Neural crest cell (in vitro differentiated cells): ENCODE data around the gene SCML1. TPM values are rescaled to one million over a fixed set of nuclear protein-coding genes. Genes with fewer than 3 reads are reported as not detected.
A peak's percentile ranks its signal among the peaks of the same experiment; 100 is the strongest.

Source experiments
- DNase-seq: peaks from one replicate; pipeline ENCODE4 v3.0.0; 2021; ENCODE audit warnings: low read depth, mixed read lengths, low spot score
- H3K27ac Mint-ChIP-seq: one replicate; pipeline ENCODE4 v1.8.0; 2021; ENCODE audit warnings: mild to moderate bottlenecking, mixed read lengths; ENCODE audit not compliant: unreplicated experiment
- H3K27me3 Mint-ChIP-seq: 2 replicates; pipeline ENCODE4 v1.8.0; 2021; ENCODE audit warnings: low read depth, mild to moderate bottlenecking, mixed read lengths
- H3K36me3 Mint-ChIP-seq: 2 replicates; pipeline ENCODE4 v1.8.0; 2021; ENCODE audit warnings: low read depth, mild to moderate bottlenecking, mixed read lengths
- H3K4me1 Mint-ChIP-seq: 2 replicates; pipeline ENCODE4 v1.8.0; 2021; ENCODE audit warnings: mixed read lengths
- H3K4me3 Mint-ChIP-seq: one replicate; pipeline ENCODE4 v1.8.0; 2021; ENCODE audit warnings: mild to moderate bottlenecking, mixed read lengths
- H3K9me3 Mint-ChIP-seq: 2 replicates; pipeline ENCODE4 v1.8.0; 2021; ENCODE audit warnings: mixed read lengths
- CTCF ChIP-seq: fragments of 200-600 bp; sonication (generic); conservative IDR thresholded peaks from 2 replicates; pipeline ENCODE4 v1.5.0; 2021; ENCODE audit warnings: antibody characterized with exemption, mild to moderate bottlenecking
- long read RNA-seq: library from polyadenylated mRNA; unstranded; transcript quantifications from one replicate; pipeline ENCODE4 v2.0.0, GENCODE V29; 2020
- total RNA-seq: library from RNA; stranded (reverse); gene quantifications from 2 replicates; pipeline ENCODE4 v1.2.1, GENCODE V29; 2021

The SCML1 gene
- total RNA-seq: 17.1 TPM in 2 replicates
- long read RNA-seq, transcript SCML1-204 (6 exons, 2,704 nt): minor isoform, 16 of 68 reads
- long read RNA-seq, transcript SCML1-203 (6 exons, 2,679 nt): major isoform, 18 of 68 reads
- long read RNA-seq, partial matches to known transcripts: 2 of 68 reads
- long read RNA-seq, other reads (novel, unspliced or antisense): 30 of 68 reads

GRCh38 chrX:17736856-17737709 lies at the start of gene SCML1:
TSS of gene SCML1 (plus strand) at chrX:17737493. CDS start at chrX:17744187, 6,694 bp downstream.
- peak; percentile 78 for DNase-seq
- Mint-ChIP-seq H3K27ac (peak within 1 kb of the TSS; percentile 72), H3K4me1 (peaks cover 27% of the 10 kb centered on the region), H3K36me3 (no peaks in the 10 kb centered on the region), H3K27me3 (no peaks in the 10 kb centered on the region), H3K9me3 (no peaks in the 10 kb centered on the region), H3K4me3 (peak within 1 kb of the TSS; percentile 88)
- TF ChIP-seq CTCF: no peak

GRCh38 chrX:17687648-17688047 lies 49.6 kb upstream of the SCML1 start:
- H3K4me3 Mint-ChIP-seq: no peak overlapping the region
- H3K27ac Mint-ChIP-seq: no peak overlapping the region
- DNase-seq: no peak
- no peaks in the 10 kb centered on the region for H3K27me3 Mint-ChIP-seq
- peaks cover 6% of the 10 kb centered on the region for H3K4me1 Mint-ChIP-seq
- peaks cover 2% of the 10 kb centered on the region for H3K9me3 Mint-ChIP-seq
- TF ChIP-seq CTCF: no peak
- no peaks in the 10 kb centered on the region for H3K36me3 Mint-ChIP-seq

- H3K27ac Mint-ChIP-seq: no peak overlapping the region
- TF ChIP-seq CTCF: peak; percentile 87
- no peaks in the 10 kb centered on the region for H3K9me3 Mint-ChIP-seq
- DNase-seq: peak; percentile 59
- no peaks in the 10 kb centered on the region for H3K27me3 Mint-ChIP-seq
- no peak overlapping the region for H3K4me3 Mint-ChIP-seq
- H3K4me1 Mint-ChIP-seq: peaks cover 6% of the 10 kb centered on the region
- H3K36me3 Mint-ChIP-seq: no peaks in the 10 kb centered on the region
These were observed 47.3 kb upstream of the SCML1 start for GRCh38 chrX:17689971-17690409.

GRCh38 chrX:17692709-17693346 lies 44.5 kb upstream of the SCML1 start:
- H3K4me1 Mint-ChIP-seq: peaks cover 6% of the 10 kb centered on the region
- no peak overlapping the region for H3K27ac Mint-ChIP-seq
- no peak overlapping the region for H3K4me3 Mint-ChIP-seq
- no peak for DNase-seq
- no peaks in the 10 kb centered on the region for H3K27me3 Mint-ChIP-seq
- TF ChIP-seq CTCF: no peak
- H3K9me3 Mint-ChIP-seq: no peaks in the 10 kb centered on the region
- no peaks in the 10 kb centered on the region for H3K36me3 Mint-ChIP-seq

GRCh38 chrX:17697191-17697590 lies 40.1 kb upstream of the SCML1 start:
- Mint-ChIP-seq H3K36me3 (no peaks in the 10 kb centered on the region), H3K27me3 (no peaks in the 10 kb centered on the region), H3K4me3 (no peak overlapping the region), H3K27ac (no peak overlapping the region), H3K9me3 (no peaks in the 10 kb centered on the region), H3K4me1 (no peaks in the 10 kb centered on the region)
- peak; percentile 44 for TF ChIP-seq CTCF
- DNase-seq: no peak
